GM20431 (cell line): ENCODE results near the gene RGMB.

Source experiments
- in situ Hi-C: fragments of 300-500 bp; cut with MseI, MboI; formaldehyde crosslinking; loops from one replicate; pipeline ENCODE4 v1.15.0; 2020; ENCODE audit warnings: low sequenced_read_pairs; ENCODE audit not compliant: unreplicated experiment

The RGMB gene

DNA sequence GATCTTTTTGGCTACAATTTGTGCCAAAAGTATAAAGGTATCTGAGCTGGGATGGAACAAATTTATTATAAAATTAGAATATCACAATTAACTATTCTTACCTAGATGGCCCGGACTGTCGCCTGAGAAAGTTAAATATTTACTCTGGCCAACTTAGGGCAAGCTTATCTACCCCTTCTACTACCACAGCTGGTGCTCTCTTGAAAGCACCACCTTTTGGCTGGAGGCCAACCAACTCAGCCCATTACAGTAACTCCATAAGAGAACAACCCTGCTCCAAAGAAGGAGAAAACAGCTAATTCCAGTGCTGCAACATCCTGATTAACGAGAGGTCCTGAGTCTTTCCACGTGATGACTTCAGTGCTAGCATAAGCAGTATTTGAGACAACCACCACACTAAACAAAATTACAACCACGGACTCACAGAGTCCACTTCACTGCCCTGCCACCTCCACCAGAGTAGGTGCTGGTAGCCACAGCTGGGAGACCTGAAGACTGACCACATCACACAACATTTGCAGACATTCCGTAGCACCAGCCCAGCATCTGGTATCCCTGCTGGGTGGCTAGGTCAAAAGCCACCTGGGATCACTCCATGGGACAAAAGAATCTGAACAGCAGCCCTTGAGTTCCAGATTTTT is 43.2 kb downstream of the RGMB start:
- in situ Hi-C loops, result no loop called here

DNA sequence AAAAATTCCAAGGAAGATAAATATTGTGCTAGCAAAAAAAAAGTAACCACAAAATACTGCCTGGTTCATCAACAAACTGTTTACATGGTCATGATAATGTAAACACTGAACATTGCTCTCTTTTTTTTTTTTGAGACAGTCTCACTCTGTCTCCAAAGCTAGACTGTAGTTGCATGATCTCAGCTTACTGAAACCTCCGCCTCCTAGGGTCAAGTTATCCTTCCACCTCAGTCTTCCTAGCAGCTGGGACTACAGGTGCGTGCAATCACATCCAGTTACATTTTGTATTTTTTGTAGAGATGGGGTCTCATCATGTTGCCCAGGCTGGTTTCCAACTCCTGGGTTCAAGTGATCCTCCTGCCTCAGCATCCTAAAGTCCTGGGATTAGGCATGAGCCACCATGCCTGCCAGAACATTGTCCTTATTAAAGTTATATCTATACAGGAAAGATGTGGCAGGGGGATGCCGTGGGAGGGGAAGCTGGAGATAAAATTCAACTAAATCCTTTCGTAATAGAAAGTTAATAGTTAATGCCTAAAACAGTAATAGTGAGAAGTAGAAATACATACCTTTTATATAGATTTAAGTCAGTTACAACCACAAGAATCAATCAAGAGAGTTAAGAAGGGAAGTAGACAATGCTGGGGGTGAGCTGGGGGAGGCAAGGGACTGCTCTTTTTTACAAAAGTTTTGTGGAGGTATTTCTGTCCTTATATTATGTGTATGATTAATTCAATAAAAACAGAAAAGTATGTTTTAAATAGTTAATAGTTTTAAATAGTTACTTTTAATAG is 52.3 kb downstream of the RGMB start:
- in situ Hi-C loops, result no loop called here

DNA sequence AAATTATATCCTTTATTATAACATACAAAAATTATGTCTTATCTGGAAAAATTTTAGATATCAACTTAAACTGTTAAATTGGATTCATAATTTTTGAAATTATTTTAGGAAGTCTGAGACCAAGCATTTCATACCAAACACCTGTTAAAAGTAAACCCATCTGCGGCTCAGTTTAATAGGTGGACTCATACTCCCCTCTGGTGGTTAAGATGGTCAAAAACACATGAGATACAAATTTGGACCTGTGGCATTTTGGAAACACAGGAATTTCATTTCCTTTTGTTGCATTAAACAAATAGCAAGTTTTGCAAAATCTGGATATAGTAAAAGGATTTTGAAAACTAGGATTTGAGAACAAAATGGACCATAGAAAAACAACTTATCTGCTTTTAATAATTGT is 53.7 kb downstream of the RGMB start:
- in situ Hi-C loops, result no loop called here

DNA sequence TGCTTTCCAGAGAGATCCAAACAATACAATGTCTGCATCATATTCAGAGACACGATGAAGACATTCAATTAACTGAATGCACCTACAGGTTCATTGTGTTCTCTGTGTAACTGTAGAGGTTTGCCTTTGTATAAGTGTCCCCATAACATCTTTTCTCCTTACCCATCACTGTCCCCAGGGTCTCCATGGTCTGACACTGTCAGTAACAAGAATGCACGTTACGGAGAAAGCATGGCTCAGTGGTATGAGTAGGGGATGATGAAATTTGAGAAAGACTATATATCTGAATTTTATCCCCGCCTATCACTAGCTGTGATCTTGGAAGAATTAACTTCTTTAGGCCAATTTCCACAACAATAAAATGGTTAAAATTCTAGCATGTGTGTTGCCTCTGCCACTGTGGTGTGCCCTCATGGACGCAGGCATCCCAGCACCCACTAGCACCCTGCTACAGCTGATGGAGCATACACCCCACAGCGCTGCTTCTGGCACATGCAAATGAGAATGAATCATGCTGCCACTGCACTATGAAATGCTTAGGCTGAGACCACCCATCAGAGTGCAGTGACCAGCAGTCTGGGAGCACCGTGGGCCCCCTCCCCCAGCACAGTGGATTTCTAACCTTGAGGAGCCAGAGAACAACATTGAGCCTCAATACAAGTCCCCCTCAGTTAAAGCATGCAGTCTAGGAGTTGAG is 54.3 kb downstream of the RGMB start:
- in situ Hi-C loops, result no loop called here

DNA sequence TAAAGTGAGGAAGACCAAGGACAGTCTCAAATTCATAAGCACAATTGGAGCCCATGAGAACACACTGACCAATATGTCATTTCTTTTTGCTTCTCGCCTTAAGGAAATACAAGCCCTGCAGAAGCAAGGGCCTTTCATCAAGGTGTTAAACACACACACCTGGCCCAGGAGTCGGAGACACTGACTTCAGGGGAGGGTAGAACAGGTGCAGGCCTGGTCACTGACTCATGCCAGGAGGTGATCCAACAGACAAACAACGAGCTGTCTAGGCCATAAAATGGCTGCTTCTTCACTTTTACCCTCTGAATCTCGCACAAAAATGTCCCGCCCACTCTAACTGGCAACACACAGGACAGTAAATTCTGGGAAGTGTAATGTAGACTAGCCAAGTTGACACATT is 62.7 kb downstream of the RGMB start:
- in situ Hi-C loops, result no loop called here

DNA sequence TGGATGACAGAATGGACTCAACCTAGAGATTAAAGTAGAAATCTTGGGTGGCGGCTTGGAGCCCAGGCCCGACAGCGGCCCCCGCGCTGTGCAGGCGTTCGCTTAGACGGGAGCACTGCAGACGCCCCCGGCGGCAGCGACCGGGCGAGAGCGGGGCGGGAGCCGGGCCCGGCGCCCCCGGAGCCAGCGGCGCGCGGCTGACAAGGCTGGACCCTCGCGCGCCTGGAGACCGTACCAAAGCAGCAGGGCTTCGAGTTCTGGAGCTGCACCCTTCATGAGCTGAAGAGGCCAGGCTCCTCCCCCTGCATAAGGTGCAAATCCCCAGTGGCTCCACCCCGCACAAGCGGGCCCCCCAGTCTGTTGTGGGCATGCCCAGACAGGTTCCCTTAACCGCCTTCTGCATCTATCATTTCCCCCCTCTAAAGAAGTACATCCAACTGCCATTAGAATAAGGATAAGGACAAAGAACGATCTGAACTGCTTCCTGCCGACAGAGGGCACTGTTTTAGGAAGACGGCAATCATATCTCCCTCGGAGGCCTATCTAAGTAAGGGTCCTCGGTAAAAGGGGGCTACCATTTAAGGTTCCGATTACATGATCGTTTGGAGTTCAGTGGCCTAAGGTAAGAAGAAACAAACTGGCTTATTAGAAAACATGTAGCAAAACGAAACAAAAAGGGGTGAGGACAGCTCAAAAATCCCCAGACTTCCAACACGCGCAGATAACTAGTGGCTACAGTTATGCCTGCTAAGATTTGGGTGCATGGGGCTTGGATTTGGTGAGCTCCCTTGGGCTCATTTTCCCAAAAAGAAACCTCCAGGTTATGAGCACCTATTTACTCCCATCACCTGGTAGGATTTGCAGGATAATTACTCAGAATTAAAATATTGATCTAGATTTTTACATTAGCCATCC is 66.3 kb downstream of the RGMB start:
- in situ Hi-C loops, result no loop called here

DNA sequence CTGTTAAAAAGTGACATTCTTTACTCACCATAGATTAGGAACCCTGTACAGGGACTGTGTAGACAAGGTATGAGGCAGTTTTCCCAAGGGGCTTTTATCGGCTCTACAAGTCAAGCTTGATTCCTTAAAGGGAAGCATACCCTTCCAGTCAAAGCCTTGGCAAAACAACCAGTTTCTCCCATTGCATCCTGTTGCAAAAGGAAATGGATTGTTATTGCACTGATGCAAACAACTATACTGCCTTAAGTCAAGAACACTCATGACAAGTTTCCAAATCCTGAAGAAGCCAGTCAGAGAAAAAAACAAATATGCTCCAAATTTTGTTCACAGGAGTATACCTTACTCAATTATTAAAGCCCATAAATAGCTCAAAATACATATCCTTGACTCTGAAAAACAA is 67.5 kb downstream of the RGMB start:
- in situ Hi-C loops, result no loop called here

DNA sequence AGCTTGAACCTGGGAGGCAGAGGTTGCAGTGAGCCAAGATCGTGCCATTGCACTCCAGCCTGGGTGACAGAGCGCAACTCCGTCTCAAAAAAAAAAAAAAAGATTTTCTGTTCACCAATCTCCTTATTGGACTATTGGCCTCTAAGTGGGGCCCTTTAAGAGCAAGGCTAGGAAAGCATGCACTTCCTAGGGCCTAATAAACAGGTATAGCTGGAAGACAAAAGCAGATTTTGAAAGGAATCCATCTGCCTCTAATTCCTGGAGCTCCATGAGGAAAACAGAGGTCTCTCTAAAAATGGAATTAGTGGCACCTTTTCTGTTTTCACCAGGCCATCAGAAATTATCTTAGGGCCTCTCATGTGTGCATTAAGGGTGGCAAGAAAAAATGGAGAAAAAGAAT is 70.0 kb downstream of the RGMB start:
- in situ Hi-C loops, result no loop called here

DNA sequence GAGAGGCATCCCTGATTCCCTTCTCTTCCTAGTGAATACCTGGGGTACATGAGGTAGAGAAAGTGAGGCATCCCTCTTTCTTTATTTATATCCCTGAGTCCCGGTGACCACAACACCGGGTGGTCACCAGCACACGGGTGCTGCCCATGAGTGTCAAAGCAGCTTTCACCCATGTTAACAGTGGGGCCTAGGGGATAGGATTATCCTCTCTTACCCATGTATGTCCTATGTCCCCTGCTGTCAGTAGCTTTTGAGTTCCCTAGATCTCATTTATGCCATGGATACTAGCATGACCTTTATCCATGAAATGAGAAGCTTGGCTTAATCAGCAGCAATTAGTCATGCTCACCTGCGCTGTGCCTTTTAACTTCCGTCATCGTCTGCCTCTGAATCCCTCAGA is 71.4 kb downstream of the RGMB start:
- in situ Hi-C loops, result no loop called here

DNA sequence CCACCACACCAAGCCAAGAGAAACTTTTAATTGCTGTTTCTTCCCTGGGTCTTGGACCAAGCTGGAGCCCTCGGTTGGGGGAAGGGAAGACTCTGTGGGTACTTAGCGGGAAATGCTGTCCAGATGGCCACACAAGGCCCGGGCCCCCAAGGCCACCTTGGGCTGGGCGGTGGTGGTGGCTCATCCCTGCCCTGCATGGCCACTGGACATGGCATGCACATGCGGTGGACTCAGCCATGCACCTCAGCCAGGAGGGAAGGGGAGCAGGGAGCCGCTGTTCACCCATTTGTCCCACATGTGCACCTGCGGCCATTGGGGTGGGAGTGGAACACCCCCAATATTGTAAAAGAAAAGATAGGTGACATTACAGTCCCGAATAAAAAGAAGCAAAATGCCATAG is 72.4 kb downstream of the RGMB start:
- in situ Hi-C loops, result no loop called here
